ENCODE data around the gene C2CD5.
A peak's percentile ranks its signal among the peaks of the same experiment; 100 is the strongest.

Gene C2CD5

GRCh38 chr12:22413592-22413991 is 130.8 kb downstream of the C2CD5 start:
- no peak for DNase-seq

- DNase-seq = no peak
Observed at GRCh38 chr12:22412581-22412980, 131.8 kb downstream of the C2CD5 start.

DNA sequence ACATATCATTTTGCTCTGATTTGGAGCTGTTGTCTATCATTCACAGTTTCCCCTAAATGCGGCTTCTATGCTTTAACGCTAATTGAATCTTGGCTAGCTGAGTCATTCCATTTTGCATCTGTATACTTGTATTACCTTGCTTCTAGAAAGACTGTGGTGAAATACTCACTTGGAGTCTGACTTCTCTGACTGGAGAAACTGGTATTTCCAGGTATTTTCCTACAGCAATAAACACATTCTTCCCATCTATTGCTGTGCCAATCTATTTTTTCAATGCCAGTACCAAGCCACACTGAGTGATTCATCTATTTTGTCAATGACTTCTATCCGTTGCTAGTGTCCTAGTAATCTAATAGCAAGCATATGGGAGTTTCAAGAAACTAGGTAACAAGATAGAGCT is 133.9 kb downstream of the C2CD5 start:
- DNase-seq = no peak

DNA sequence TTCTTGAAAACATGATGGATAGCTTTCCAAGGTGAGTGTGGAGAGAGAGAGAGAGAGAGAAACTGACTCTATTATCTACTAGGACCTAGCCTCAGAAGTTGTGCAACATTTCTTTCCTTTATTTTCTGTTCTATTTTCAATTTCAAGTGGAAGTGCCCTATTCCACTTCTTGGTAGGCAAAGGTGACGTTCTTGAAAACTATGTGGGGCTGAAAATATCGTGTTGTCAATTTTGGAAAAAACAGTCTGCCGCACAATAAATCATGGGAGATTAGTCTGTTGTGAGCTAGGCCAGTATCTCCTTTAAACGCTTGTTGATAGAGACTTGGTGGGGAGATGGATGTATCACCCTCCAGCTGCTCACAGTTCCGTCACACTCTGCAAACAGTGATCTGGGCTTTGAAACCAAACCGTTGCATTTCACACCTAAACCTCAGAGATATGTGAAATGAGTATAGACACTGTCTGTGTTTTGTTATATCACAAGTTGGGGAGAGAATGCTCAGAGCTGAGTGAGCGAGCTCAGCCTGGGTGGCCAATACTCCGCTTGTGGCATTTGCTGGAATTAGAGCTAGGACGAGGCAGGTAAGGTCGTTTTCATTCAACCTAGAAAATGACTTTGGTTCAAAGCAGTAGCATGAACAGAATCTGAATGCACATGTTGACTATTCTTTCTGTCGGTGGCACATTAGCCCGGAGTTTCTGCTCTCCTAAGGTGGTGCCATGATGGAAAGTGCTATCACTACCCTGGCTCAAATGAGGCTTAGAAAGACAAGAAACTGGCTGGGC is 134.8 kb downstream of the C2CD5 start:
- peak; percentile 53 for DNase-seq

DNA sequence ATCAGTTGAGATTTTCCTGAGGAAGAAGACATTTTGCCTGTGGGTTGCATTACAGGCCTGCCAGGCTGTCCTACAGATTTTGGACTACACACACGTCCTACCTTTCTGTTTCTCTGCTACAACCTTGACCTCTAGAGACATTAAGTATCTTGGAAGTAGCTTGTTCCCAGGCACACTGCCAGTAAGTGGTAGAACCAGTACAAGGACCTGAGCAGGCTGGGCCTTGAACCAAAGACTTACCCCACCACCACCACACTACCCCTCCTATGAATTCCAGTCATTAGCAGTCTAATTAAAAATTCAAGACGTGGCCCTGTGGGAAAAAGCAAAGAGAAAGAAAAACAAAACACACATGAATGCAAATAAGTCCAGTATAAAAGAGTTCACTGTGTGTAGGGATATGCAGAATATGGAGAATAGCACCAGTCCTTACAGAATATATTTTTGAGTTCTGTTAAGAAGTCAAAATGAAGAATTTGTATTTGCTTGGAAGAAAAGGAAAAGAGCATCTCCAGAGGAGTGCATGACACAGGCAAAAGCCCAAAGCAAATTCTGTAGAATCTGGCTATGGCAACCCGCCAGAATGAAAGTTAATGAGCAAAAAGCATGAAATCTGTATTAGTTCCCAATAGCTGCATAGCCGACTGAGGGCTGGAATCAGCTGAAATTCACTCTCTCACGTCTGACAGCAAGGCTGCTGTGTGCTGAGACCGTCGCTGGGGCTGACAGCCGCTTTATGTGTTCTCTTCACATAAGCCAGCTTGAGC is 135.5 kb downstream of the C2CD5 start:
- DNase-seq = peak; percentile 29

GRCh38 chr12:22407397-22407796 is 136.9 kb downstream of the C2CD5 start:
- DNase-seq = no peak

- no peak for DNase-seq
Observed at GRCh38 chr12:22406627-22407026, 137.7 kb downstream of the C2CD5 start.

DNA sequence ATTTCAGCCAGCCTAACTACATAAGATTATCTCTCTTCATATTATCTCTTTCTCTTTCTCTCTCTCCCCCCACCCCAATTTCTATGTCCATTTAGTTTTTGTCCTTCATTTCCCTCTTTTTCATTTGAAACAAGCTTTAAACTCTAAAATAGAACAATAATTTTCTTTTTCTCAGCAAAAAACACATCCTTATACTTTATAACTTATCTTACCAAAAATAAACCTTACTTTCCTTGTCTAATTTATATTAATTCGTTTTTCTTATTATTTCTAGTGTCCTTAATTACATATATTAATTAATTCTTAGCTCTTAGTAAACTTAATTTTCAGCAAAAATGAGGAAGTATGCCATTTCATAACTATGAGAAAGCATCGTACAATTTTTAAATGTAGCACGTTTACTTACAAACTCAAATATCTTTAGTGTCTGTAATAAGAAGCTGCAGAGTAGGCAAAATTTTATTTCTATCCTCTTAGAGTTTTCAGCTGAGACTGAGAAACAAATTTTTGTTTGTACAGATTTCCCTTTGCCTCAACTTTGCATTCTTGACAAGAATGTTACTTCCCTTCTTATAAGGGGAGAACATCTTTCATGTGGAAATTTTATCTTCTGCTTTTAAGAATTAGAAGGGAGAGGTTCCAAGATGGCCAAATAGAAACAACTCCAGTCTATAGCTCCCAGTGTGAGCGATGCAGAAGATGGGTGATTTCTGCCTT is 144.7 kb downstream of the C2CD5 start:
- DNase-seq = no peak
